ENCODE measurements around the gene ENAH. TPM values are rescaled to one million over a fixed set of nuclear protein-coding genes. Genes with fewer than 3 reads are reported as not detected.
"Not testable (repeated sequence)": the region's sequence is repeated elsewhere in the genome, so short reads cannot be mapped to it uniquely, and the experiment has no call there.

ENAH gene
- polyA plus RNA-seq, 1 donor = 146 TPM

DNA sequence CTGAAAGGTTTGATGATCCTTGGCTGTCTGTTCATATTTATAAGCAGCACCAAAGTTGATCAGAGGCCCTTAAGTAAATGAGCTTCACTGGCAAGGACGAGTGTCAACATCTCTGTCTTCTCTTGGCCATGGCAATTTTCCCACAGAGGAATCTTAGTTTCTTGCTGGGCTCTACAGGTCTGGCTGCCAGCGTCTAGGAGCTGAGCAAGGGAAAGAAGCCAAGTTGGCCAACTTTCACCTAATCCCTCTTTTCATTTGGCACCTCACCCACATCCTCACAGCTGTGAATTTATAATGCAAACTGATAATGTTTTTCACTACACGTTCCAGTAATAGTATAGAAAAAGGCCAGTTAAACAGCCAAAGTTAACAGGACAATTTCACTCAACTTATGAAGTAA, 126.0 kb downstream of the ENAH start:
- DNase-seq (ENCODE audit: low read depth) = no peak

DNA sequence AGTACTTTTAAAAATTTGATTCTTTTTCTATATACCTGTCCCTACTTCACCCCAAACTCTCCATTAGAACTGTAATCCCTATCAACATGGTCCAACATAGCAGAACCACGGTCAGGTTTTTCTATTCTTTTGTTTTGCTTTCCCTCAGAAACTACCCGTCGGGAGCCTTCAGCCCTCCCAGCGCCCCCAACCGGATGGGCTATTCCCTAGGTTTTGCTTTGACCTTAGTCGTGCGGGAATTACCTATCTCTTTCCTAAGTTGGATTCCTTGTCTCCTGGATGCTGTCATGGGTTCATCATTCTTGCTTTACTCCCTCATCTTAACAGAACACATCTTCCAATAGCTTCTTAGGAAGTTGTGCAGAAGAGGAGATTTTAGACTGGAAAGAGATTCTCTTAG, 127.5 kb downstream of the ENAH start:
- DNase-seq (ENCODE audit: low read depth) = no peak

DNA sequence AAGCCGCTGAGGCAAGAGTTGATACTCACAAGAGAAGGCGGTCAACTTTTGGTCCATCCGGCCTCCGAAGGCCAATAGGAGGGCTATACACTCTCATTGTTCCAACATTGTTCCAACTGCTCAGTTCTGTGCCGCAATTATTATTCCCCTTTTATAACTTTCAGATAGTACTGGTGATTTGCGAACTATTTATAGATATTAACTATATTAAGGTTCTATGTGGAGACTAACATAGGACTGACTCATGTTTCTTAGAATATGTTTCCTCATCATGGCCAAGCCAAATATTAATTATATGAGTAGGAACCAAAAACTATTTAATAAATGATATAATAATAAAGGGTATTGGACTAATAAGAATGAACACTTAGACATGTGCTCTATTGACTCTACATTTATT, 128.4 kb downstream of the ENAH start:
- no peak for DNase-seq (ENCODE audit: low read depth)

DNA sequence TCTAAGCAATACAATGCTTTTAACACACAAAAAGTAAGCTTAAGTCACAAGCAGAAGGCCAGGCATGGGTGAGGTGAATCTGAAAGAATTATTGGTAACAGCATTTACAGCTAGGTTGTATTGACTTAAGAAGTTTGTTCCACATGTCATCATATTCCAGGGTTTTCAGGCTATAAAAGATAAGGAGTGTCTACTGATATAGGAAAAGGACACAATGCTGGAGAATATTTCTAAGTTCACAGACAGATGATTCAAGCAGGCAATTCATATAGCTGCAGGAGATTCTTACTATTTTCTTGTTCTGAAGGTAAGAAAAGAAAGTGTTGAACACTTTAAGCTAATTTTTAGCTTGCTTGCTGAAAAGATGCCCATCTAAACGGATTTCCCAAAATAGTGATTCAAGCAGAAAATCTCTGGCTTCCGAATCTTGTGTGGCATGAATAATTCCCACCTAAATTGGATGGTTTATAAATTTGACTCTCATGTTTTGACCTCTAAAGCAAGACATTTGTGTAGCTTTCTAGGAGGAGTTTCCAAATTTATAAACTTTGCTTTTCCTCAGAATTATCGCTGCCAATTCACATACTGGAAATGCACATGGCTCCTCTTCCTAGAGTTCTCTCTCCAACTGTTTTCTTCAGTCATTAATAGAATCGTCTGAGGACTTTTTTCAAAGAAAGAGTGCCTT, 129.5 kb downstream of the ENAH start:
- no peak for DNase-seq (ENCODE audit: low read depth)

DNA sequence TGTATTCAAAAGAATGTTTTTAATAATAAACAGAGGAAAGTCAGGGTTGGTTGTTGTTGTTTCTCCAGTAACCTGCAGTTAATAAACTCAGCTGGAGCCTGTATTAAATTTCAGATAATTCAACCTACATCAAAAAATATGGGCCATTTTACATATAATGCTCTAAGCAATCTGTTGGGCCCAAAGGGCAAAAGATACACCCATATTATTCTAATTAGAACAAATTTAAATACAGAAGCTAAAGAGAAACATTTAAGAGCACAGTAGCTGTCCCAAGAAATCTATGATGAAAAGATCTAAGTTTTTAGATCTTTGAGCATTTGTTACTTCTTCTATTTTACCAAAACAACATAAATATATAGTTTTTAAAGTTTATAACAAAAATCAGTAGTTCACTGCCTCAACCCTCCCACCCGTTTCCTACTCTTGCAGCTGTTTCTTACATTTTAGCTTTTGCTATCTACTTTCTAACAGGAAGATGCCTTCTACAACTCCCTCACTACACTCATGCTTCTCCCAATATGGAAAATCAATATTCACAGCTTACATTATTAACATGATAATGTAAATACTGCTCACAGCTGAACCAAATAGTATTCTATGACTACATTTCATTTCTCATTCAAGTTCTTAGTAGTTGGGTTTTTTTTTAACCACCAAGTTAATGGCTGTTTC, 130.2 kb downstream of the ENAH start:
- DNase-seq (ENCODE audit: low read depth) = no peak

DNA sequence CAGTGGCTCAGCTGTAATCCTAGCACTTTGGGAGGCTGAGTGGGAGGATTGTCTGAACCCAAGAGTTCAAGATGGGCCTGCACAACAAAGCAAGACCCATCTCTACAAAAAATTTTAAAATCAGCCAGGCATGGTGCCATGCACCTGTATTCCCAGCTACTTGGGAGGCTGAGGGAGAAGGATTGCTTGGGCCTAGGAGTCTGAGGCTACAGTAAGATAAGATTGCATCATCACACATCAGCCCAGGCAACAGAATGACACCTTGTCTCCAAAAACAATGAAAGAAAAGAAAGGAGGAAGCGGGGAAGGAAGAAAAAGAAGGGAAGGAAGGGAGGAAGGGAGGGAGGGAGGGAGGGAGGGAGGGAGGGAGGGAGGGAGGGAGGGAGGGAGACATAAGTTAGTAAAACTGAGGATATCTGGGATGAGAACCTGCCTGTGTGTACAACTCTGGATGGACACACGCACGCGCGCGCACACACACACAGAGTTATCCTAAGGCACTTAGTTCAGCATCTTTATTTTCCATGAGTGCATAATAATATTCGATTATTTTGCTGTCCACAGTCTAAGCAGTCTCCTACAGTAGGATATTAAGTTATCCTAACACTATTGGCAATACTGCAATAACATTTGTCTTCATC, 132.2 kb downstream of the ENAH start:
- DNase-seq (ENCODE audit: low read depth) = no peak

DNA sequence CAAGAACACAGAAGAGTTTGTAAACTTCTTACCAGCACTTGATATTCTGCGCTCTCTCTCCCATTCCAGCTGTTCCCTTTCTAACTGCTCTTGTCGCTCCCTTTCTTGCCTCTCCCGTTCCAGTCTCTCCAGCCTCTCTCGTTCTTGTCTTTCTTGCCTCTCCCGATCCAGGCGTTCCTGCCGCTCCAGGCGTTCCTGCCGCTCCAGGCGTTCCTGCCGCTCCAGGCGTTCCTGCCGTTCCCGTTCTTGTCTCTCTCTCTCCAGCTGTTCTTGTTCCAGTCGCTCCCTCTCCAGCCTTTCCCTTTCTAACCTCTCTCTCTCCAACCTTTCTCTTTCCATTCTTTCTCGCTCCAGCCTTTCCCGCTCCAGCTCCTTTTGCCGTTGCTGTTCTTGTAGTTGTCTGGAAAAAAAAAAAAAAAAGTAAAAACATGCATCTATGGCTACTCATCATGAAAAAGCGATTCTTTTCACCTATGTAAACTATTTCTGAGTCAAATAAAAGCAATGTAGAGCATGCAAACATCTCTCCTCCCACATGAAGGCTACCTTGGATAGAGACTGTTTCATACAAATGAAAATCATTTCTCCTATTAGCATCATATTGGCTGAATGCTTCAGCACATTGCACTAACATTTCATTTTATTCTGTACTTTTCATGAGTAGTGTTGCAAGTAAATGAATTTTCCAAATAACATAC, 133.6 kb downstream of the ENAH start:
- DNase-seq (ENCODE audit: low read depth) = no peak

DNA sequence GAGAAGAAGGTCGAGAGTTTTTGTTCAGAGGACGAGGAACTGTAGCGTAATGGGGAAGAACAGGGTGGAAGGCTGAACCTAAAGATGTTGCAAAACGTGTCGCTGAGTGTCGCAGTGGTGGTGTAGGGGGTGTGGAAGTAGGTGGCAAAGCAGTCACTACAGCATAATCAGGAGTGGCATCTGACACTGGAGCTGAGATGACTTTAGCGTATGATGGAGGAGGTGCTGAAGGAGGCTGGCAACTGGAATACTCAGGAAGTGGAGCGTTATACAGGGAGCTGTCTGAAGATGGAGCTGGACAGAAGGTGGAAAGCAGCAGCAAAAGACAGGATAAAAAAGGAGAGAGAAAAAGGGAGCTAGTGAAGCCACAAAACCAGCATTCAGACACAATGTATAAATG, 135.2 kb downstream of the ENAH start:
- no peak for DNase-seq (ENCODE audit: low read depth)

DNA sequence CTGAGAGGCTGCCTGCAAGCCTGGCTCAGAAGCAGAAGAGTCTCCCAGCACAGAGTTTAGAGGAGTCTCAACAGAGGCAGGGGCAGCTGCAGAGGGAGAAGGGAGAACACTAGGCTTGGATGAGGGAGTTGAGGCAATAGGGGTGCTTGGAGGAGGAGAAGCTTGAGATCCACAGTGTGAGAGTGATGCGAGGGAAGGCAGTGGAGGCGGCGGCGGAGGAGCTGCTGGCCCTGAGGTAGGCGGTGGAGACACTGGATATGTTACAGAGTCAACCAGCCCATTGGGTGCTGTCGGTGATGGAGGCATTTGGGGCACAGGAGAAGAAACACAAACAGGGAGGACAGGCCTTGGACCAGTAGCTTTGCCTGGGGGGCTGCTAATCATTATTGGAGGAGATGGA, 135.7 kb downstream of the ENAH start:
- DNase-seq (ENCODE audit: low read depth) = no peak

DNA sequence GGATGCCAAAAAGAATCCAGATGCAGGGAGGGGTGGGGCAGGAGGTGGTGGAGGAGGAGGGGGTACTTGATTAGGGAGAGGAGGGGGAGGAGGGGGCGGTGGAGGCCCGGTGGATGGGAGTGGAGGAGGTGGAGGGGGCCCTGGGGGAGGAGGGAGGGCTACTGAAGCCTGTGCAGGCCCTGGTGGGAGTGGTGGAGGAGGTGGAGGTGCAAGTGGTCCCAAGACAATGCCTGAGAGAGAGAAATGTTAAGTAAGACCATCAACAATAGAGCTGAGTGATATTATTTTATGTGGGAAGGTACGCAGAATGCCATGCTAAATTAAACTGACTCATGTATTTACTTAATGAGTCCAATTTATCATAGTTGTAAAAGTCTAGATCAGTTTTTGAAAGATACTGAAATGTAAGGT, 138.2 kb downstream of the ENAH start:
- no peak for DNase-seq (ENCODE audit: low read depth)

DNA sequence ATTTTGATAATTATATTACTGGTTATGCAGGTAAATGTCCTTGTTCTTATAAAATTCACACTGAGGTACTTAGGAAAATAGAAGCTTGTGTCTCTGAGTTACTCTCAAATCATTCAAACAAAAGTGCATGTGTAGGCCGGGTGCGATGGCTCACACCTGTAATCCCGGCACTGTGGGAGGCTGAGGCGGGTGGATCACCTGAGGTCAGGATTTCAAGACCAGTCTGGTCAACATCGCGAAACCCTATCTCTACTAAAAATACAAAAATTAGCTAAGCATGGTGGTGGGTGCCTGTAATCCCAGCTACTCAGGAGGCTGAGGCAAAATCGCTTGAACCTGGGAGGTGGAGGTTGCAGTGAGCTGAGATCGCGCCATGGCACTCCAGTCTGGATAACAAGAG, 139.3 kb downstream of the ENAH start:
- not testable (repeated sequence) for DNase-seq (ENCODE audit: low read depth)

DNA sequence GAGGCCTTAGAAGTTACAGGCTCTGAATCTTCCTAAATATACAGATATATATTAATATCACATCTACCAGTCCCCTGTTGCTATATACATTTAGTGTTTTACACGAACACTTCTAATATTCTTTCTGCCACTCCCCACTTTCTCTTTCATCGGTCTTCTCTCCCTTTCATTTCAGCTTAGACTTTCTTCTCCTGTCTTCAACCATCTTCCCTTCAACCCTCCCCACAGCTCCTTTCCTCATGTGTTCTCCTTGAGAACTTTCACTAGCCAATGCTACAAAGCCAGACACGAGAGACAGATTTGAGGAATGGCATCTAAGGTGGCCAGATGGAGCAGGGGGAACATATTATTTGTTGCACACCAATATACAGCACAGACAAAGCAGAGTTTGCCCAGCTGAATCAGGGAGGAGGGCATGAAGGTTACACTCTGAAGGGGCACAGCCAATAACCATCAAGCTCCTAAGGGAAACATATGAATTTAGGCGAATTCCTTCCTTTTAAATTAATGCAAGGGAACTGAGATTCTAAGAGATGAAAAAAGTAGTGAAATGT, 141.0 kb downstream of the ENAH start:
- DNase-seq (ENCODE audit: low read depth) = no peak

DNA sequence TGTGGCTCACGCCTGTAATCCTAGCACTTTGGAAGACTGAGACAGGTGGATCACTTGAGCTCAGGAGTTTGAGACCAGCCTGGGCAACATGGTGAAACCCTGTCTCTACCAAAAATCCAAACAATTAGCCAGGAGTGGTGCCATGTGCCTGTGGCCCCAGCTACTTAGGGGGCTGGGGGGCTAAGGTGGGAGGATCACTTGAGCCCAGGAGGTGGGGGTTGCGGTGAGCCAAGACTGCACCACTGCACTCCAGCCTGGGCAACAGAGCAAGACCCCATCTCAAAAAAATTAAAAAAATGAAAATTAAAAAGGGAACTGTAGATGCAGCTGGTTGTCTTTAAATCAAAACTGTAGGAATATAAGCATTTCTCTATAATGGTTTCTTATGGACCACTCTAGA, 142.2 kb downstream of the ENAH start:
- DNase-seq (ENCODE audit: low read depth) = not testable (repeated sequence)

DNA sequence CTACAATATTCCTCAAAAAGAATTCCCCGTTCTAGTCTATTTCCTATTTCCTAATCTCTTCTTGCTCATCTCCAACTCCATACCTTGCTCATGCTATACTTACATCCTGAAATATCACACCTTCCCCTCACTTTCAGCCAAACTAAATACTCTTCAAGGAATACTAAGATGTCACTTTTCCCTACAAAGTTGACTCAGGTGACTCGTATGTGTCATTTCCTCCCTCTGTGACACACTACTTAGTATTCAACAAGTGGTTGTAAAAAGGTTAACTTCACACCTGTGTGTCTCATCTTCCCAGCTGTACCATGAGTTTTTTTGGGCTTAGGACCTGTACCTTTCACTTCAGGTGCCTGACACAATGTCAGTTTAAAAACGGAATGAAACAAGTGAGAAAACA, 143.2 kb downstream of the ENAH start:
- DNase-seq (ENCODE audit: low read depth) = no peak

DNA sequence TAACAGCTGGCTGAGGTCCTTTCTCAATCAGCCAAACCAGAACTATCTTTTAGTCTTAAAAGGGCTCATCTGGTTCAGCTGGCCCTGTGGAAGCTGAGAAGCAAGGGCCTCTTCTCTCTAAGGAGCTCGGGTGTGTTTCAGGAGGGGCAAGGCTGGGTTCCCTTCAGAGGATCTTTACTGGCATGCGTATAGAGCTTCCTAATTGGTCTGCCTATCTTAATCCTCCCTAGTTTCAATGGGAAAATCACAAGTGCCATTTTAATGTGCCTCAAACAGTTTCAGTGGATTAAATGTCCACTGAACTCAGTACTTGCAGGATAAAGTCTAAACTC, 143.6 kb downstream of the ENAH start:
- DNase-seq (ENCODE audit: low read depth) = no peak

DNA sequence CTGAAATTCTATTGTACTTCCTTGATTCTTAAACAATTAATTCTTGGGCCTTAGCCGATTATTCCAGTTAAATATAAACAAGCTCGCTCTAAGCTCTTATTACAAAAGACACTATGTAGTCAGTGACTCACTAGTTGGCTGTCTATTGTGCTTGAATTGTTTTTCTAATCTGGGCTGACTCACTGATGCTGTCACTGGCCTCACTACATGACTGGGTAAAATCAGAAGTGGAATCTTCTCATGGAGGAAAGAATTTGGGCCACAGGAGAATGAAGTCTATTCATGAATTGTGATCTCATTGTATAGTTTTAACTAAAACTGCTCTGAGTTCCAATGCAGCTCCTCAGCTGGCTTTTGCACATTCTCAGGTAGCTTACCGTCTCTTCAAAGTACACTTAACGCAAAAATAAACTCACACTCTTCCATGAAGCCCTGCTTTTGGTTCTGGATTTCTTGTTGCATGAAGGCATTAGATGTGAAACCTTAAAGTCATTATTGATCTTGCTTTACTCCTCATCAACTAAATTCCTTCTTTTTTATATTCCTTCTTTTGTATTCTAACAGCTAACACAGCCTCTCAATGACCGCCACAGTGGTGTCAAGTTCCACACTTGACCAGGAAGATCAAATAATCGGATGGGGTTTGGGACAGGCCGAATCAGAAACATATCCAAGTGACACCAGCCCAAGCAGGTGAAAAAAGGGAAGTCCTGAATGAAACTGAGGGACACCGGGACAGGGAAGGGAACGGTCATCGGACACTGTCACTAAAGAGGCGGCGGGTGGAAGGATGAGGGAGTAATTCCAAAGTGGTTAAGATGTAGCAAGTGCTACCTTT, 144.2 kb downstream of the ENAH start:
- DNase-seq (ENCODE audit: low read depth) = peak; percentile 36

DNA sequence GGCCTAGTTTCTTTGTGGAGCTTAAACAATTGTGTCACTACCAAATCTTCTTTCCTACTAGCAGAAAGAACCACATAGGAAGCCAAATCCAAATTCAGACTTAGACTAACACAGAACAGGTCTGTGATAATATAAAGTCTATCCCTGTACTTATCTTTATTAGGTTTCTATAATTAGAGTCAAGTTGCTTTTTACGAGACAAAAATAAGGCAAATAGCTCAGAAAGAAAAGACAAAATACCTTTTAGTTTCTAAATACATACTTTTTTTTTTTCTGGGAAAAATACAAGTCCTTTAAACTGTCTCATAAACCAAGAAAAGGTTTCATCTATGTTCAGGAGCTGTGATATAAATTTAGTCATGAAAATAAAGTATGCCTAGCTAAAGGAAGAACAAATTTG, 146.2 kb downstream of the ENAH start:
- no peak for DNase-seq (ENCODE audit: low read depth)

DNA sequence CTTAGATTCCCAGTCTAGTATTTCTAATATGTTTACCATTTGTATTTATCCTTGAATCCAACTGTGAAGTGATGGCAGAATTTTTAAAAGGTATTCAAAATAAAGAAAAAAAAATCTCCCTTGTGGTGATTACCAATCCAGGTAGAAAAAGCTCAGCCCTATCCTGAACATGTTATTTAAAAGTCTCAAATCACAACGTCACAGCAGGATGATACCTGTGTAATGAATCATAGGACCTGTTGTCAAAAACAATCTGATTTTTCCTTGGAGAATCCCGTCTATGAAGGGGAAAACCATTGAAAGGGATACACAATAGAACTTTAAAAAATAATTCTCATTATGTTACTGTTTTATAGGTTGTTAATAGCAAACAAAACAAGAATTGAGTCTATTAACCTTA, 148.1 kb downstream of the ENAH start:
- DNase-seq (ENCODE audit: low read depth) = no peak

DNA sequence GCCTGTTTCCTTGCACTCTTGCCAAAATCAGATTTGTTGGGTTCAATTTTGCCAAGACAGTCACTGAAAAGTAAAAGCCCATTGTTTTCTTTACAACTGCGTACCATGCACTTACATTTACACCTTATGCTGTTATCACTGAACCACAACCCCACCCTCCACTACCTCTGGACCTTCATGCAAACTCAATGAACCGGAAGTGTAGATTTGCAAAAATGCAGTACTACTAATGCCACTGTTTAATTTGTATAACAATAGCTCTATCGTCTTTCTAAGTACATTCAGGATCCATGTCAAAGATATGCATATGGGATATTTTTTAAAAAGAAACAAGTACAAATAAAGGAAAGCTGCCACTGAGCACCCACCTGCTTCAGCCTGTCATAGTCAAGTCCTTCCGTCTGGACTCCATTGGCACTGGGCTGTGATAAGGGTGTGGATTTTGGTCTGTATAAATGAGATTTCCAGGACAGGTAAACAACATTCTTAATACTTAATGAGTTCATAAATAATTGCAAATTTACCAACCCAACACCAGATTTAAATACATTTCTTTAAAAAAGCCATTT, 152.2 kb downstream of the ENAH start:
- DNase-seq (ENCODE audit: low read depth) = no peak

DNA sequence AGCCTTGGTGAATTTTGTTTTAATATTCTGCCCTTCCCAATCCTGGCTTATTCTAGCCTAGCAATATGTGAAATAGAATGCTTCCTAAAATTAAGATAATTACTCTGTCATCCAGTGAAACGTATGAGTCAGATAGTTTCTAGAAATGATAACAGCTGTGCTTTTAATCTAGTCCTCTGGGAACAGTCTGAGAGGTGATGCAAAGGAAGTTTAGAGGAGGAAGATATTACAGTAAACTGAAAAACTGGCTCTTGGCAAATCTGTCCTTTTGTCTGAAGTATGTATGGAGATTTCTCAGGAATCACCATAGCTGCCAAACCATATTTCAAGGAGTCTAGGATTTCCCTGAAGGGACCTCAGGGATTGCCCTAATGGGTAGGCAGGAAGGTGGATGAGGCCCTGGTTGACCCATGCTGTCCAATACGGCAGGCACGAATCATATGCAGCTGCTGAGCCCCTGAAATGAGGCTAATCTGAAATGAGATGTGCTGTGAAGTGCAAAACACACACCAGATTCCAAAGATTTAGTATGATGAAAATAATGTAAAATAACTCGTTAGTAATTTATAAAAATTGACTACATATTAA, 154.3 kb downstream of the ENAH start:
- no peak for DNase-seq (ENCODE audit: low read depth)
